ENCODE data around the gene GAK.

The GAK gene

DNA sequence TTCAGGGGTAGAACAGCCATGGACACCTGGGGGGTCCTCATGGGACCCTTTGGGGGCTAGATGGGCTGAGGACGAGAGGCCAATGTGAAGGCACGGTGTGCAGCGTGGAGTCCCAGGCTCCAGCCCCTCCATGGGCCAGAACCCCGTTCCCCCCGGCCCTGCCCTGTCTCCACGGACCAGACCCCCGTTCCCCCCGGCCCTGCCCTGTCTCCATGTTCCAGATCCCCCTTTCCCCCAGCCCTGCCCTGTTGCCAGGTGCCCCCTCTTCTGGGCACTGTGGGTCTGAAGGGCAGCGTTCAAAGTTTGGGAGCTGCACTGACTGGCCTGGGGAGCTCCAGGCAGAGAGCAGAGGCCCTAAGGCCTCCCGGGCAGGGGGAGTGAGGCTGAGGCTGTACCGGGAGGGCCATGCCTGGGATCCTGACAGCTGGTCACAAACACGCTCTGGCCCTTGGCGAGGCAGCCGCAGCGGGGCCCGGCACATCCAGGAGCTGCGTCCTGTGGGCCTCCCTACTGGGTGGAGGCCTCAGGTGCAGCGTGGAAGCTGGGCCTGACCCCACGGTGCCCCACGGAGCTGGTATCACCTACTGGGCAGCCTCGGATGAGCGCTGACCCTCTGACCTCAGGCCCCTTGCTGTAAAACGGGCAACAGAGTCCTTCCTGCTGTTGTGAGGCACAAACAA is 32.4 kb upstream of the GAK start:
- DNase-seq: no peak

GRCh38 chr4:963276-964225 is 31.4 kb upstream of the GAK start:
- no peak for DNase-seq

- DNase-seq: peak; percentile 54 to 63
Measured at GRCh38 chr4:962231-963208, 30.4 kb upstream of the GAK start.

GRCh38 chr4:961351-962230 is 29.5 kb upstream of the GAK start:
- DNase-seq: peak in 1 of 2 experiments; percentile 58

DNA sequence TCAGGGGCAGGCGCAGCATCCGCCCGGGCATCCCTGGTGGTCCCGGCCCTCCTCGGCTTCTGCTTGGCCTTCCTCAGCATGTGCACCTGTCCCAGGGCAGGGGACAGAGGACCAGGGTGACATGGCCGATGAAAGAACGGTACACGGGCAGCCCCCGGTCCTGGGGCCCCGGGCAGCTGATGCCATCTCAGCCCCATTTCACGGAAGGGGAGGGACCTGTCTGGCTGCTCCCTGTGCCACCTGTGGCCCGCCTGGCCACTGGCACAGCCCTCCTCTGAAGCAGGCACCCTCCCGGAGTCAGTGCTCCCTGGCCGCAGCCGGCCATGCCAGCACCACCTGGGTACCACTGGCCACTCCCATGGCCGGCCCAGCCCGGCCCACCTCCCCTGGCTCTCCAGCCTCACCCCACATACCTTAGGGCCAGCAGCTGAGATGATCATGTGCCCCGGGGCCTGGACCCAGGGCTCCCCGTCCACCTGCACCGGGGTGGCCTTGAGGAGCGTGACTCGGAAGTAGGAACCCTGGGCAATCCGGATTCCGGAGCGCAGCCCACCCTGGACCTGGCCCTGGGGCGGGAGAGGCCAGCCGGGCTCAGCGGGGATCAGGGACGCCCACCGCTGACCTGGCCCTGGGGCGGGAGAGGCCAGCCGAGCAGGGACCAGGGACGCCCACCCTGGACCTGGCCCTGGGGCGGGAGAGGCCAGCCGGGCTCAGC is 28.7 kb upstream of the GAK start:
- no peak for DNase-seq

DNA sequence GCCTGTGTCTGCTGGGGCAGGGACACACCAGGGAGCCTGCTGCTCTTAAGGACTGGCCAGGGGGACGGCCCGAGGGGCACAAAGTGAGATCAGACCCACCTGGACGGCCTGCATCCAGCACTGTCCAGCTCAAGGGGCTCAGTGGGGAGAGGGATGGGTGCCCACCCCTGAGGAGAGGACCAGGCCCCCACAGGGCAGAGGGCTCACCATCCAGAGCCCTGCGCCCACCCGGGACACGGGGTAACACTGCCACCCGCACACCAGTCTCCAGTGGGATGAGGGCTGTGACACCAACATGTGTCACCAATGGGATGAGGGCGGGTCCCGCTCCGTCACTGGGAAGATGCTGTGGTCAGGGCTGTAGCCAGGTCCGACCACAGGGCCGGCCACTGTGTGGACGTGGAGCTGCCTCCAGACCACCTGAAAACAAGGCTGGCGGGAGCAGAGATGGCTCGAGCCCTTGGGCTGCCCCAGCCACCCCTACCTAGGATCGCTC is 28.1 kb upstream of the GAK start:
- no peak for DNase-seq

DNA sequence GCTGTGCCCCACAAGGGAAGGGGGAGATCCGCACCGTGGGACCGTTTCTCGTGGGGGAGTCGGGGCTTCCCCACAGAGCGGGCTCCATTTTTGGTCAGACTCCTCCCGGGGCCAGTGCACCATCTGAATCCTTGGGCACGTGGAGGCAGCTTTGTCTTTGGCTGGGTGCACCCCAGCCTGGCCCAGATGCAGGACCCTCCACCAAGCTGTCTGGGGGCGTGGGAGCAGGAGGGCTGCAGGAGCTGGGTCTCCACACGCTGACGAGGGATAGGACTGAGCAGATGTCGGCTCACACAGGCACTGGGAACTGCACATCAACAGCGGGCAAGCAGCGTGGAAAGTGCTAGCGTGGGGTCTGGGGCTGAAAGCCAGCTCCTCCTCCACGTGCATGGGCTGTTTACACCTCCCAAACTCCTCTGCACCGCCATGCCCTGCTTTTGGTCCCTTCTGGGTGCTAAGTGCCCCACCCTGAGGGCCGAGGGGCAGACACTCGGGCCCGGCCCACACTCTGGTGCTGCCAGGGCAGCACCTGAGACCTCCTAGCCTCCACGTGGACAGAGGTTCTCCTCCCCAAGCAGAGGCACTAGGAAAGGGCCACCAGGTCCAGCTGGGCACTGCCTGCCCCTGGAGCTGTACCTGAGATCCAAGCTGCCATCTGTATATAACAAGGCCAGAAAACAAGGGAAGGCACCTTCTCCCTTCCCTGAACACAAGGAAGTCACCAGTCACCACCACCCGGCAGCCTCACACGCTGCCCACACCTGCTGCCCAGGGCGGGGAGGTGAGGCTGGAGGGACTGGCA is 27.4 kb upstream of the GAK start:
- DNase-seq: no peak

DNA sequence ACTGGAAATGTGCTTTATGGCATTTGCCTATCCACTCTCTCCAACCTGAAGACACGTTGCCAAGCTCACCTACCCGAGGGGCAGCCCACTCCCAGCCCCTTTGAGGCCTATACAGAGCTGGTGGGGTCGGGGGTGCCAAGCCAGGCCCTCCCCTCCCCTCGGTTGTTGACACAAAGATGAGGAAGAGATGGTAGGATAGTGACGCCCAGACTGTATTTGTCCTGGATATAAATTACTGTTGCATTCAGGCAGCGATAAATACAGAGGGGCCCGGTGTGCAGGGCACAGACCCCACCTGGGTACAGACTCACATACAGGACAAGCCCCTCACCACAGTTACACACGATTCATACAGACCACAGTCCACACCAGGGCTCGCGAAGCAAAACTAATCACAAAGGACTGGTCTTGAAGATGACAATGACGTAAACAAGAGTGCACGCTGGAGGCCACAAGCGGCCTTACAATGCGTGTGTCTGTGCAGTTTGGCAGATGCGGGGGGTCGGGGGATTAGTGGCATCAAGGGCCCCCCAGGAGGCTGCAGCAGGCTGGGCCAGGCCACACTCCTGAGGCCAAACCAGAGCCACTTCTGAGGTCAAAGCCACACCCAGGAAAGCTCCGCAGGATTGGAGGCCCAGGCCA is 26.7 kb upstream of the GAK start:
- DNase-seq: no peak

DNA sequence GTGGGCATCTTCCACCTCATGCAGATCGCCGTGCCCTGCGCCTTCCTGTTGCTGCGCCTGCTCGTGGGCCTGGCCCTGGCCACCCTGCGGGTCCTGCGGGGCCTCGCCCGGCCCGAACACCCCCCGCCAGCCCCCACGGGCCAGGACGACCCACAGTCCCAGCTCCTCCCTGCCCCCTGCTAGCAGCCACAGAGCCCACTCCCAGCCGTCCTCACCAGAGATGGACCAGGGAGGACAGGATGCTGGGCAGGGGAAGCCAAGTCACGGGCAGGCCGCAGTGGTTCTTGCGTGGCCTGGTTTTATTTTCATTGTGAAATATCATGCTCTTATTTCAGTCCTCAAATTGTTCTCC is 26.2 kb upstream of the GAK start:
- DNase-seq: no peak

DNA sequence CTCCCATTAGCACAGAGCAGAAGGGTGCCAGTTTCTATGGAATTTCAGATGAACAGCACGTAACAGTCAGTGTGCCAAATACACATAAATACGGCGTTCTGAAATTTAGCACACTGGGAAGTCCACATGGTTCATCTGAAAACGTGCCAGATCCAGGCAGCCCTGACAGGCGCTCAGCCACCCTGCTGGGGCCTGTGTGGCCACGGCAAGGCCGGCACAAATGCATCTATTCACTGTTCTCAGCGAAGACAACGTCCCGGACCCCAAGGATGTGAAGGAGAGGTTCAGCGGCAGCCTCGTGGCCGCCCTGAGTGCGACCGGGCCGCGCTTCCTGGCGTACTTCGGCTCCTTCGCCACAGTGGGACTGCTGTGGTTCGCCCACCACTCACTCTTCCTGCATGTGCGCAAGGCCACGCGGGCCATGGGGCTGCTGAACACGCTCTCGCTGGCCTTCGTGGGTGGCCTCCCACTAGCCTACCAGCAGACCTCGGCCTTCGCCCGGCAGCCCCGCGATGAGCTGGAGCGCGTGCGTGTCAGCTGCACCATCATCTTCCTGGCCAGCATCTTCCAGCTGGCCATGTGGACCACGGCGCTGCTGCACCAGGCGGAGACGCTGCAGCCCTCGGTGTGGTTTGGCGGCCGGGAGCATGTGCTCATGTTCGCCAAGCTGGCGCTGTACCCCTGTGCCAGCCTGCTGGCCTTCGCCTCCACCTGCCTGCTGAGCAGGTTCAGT is 25.6 kb upstream of the GAK start:
- no peak for DNase-seq

- no peak for DNase-seq
Measured at GRCh38 chr4:957231-957580, 25.1 kb upstream of the GAK start.

DNA sequence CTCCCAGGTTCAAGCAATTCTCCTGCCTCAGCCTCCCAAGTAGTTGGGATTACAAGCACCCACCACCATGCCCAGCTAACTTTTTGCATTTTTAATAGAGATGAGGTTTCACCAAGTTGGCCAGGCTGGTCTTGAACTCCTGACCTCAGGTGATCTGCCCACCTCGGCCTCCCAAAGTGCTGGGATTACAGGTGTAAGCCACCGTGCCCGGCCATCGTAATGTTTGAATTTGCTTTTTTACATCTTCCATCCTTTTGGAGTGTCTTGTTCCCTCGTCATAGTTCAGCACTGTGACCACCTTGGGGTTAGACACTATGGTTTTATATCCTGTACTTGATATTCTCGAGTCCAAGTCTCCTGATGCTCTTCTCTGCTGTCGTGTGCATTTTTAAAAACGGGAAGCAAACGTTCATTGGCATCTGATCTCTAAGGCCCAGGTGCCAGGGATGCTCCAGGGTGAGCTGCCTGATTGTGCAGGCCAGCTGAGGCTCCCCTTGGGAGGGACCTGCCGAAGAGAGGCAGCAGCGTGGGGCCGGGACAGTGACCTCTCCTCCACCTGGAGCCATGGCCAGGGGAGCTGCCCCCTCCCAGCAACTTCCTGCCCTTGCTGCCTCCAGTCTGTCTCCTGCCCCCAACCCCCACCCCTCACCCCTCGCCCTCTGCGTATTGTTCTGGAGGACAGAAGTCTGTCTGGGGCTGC is 24.6 kb upstream of the GAK start:
- DNase-seq: no peak

DNA sequence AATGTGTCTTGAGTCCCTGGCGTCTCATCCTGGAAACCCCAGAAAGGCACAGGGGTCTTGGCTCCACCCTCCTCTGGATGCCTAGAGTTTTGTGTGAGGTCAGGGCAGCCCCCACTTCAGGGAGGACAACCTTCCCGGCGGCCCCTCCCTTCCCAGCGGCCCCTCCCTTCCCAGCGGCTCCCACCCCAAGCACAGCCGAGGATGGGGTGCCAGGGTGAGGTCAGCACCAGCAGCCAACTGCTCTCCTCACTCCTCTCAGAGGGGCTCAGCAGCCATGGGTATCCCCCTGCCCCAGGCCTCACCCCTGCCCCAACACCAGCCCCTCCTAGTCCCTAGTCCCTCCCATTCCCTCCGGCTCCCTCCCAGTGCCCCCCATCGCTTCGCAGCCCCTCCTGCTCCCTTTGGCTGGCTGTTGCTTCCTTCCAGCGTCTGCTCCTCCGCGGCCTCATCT is 23.8 kb upstream of the GAK start:
- no peak for DNase-seq

- DNase-seq: no peak
Measured at GRCh38 chr4:955161-955921, 23.2 kb upstream of the GAK start.

DNA sequence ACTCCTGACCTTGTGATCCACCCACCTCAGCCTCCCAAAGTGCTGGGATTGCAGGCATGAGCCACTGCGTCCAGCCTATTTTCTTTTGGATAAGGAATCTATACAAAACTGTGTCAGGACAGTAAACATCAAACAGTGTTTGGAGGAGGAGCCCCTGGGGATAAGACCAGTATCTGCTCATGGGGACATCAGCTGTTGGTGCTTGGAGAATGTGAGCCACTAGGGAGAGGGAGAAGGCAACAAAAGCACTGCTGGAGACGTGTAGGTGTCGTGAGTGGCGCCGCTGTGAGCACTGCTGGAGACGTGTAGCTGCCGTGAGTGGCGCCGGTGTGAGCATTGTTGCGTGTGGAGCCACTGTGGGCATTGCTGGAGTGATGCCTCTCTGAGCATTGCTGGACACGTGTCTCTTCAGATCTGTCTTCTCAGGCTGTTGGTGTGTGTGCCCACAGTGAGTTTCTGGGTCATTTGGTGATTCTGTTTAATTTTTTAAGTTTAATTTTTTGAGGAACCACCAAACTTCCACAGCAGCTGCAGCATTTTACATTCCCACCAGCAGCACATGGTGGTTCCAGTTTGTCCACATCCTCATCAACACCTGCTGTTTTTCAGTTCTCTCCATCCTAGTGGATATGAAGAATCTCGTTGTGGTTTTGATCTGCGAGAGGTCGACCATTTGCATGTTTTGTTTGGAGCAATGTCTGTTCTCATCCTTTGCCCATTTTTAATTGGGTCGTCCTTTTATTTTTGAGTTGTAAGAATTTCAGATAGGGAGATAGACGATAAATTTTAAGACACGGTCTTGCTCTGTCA is 22.3 kb upstream of the GAK start:
- no peak for DNase-seq

- DNase-seq: no peak
Measured at GRCh38 chr4:953574-953915, 21.4 kb upstream of the GAK start.
